Measurements from ENCODE around the gene PSPC1. TPM values are rescaled to one million over a fixed set of nuclear protein-coding genes. Genes with fewer than 3 reads are reported as not detected.

The PSPC1 gene
- total and polyA plus RNA-seq, 2 of the 13 experiments (the other 11 are each of a cell fraction or from before 2014, with no cell fraction given) = 33.5 to 94.0 TPM

DNA sequence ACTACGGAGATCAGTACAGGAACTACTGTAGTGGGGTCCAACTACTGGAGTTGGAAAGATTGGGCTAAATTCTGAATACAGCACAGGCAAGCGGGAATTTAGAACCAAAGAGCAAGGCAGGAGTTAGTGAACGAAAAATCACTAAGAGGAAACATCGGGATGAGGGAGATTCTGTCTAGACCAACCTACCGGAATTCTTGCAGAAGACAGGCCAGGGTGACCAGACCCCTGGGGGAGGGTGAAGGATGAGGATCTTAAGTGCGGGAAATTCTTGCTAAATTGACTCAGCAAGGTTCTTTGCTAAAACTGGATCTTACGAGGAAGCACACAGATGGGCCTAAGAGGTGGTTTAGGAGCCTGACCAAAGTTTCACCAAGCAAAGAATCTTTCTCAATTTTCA, 13.2 kb upstream of the PSPC1 start:
- Histone ChIP-seq H2AFZ (ENCODE audit: low read length) (no peak overlapping the region), H3K4me2 (ENCODE audit: low read depth, low read length) (no peak overlapping the region), H3K9me3 (ENCODE audit: low read length) (no peaks in the 10 kb centered on the region), H3K4me3 (replicated peaks in 1 of 3; ENCODE audit: insufficient read depth in 1 of 3, low read depth in 2 of 3, low read length in 3 of 3) (no peak overlapping the region), H3K36me3 (replicated peaks in 1 of 2; ENCODE audit: control insufficient read depth in 1 of 2, insufficient read depth in 2 of 2, low read length in 2 of 2) (no peaks in the 10 kb centered on the region), H3K4me1 (ENCODE audit: insufficient read depth, low read length) (no peaks in the 10 kb centered on the region), H3K9ac (ENCODE audit: insufficient read depth, low read depth, low read length) (no peak overlapping the region), H3K27me3 (ENCODE audit: control insufficient read depth in 1 of 2, insufficient read depth in 2 of 2, low read length in 2 of 2) (no peaks in the 10 kb centered on the region), H4K20me1 (ENCODE audit: insufficient read depth, low read length) (no peaks in the 10 kb centered on the region), H3K79me2 (ENCODE audit: insufficient read depth, low read length) (no peaks in the 10 kb centered on the region), H3K27ac (ENCODE audit: extremely low read length, insufficient read depth, low read length) (no peak overlapping the region)
- 92% methylated on average over 7 of the region's 7 CpGs for WGBS (ENCODE audit: low lambda C conversion rate)
- intact Hi-C loops (cut with micrococcal nuclease; ENCODE audit: unreplicated experiment) = no loop called here
- ChIA-PET CTCF (ENCODE audit: low intra/inter-chr PET ratio, low total read pairs) (no interaction called here), POLR2A (no interaction called here)
- in situ Hi-C loops (cut with HindIII; ENCODE audit: extremely low pct_ligation_motif_present, low pct_unique_long_range_greater_than_20kb) = no loop called here
- no peak for ATAC-seq
- DNase-seq (ENCODE audit: low spot score) = no peak
- no peak for FAIRE-seq
- no TSS peak for BruUV-seq (replicated peaks)
- TF ChIP-seq ZNF773 (CRISPR knock-in tag; IDR thresholded peaks at IDR 0.05; ENCODE audit: borderline replicate concordance) (no peak), RFXANK (CRISPR knock-in tag; IDR thresholded peaks at IDR 0.05) (no peak), ZNF589 (CRISPR knock-in tag; conservative IDR thresholded peaks at IDR 0.05) (no peak), DPF2 (CRISPR knock-in tag; IDR thresholded peaks at IDR 0.05; ENCODE audit: borderline replicate concordance, low read depth) (no peak), ZNF550 (CRISPR knock-in tag; IDR thresholded peaks at IDR 0.05; ENCODE audit: borderline replicate concordance) (no peak), RCOR2 (CRISPR knock-in tag; IDR thresholded peaks at IDR 0.05) (no peak), ZSCAN20 (CRISPR knock-in tag; IDR thresholded peaks at IDR 0.05; ENCODE audit: borderline replicate concordance) (no peak), ZSCAN21 (CRISPR knock-in tag; IDR thresholded peaks at IDR 0.05; ENCODE audit: borderline replicate concordance) (no peak), SOX13 (IDR thresholded peaks at IDR 0.05) (no peak), SOX13 (CRISPR knock-in tag; conservative IDR thresholded peaks at IDR 0.05 in 1 of 2, IDR thresholded peaks at IDR 0.05 in 1 of 2) (no peak), NFATC3 (CRISPR knock-in tag; IDR thresholded peaks at IDR 0.05) (no peak), ZFP36L1 (CRISPR knock-in tag; IDR thresholded peaks at IDR 0.05) (no peak)
- TF ChIP-seq, protein P1, sequence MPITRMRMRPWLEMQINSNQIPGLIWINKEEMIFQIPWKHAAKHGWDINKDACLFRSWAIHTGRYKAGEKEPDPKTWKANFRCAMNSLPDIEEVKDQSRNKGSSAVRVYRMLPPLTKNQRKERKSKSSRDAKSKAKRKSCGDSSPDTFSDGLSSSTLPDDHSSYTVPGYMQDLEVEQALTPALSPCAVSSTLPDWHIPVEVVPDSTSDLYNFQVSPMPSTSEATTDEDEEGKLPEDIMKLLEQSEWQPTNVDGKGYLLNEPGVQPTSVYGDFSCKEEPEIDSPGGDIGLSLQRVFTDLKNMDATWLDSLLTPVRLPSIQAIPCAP (CRISPR knock-in tag; IDR thresholded peaks at IDR 0.05; ENCODE audit: low read depth) = no peak
- TF ChIP-seq, protein P2, sequence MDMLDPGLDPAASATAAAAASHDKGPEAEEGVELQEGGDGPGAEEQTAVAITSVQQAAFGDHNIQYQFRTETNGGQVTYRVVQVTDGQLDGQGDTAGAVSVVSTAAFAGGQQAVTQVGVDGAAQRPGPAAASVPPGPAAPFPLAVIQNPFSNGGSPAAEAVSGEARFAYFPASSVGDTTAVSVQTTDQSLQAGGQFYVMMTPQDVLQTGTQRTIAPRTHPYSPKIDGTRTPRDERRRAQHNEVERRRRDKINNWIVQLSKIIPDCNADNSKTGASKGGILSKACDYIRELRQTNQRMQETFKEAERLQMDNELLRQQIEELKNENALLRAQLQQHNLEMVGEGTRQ (IDR thresholded peaks at IDR 0.05; ENCODE audit: low read depth, low read length) = no peak
- TF ChIP-seq, protein P2 (CRISPR knock-in tag; IDR thresholded peaks at IDR 0.05; ENCODE audit: borderline replicate concordance) = no peak
- TF ChIP-seq, protein P3, sequence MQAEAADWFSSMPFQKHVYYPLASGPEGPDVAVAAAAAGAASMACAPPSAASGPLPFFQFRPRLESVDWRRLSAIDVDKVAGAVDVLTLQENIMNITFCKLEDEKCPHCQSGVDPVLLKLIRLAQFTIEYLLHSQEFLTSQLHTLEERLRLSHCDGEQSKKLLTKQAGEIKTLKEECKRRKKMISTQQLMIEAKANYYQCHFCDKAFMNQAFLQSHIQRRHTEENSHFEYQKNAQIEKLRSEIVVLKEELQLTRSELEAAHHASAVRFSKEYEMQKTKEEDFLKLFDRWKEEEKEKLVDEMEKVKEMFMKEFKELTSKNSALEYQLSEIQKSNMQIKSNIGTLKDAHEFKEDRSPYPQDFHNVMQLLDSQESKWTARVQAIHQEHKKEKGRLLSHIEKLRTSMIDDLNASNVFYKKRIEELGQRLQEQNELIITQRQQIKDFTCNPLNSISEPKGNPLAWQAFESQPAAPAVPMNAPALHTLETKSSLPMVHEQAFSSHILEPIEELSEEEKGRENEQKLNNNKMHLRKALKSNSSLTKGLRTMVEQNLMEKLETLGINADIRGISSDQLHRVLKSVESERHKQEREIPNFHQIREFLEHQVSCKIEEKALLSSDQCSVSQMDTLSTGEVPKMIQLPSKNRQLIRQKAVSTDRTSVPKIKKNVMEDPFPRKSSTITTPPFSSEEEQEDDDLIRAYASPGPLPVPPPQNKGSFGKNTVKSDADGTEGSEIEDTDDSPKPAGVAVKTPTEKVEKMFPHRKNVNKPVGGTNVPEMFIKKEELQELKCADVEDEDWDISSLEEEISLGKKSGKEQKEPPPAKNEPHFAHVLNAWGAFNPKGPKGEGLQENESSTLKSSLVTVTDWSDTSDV (CRISPR knock-in tag; IDR thresholded peaks at IDR 0.05) = no peak
- TF ChIP-seq, protein P4, sequence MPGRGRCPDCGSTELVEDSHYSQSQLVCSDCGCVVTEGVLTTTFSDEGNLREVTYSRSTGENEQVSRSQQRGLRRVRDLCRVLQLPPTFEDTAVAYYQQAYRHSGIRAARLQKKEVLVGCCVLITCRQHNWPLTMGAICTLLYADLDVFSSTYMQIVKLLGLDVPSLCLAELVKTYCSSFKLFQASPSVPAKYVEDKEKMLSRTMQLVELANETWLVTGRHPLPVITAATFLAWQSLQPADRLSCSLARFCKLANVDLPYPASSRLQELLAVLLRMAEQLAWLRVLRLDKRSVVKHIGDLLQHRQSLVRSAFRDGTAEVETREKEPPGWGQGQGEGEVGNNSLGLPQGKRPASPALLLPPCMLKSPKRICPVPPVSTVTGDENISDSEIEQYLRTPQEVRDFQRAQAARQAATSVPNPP (CRISPR knock-in tag; IDR thresholded peaks at IDR 0.05) = no peak
- TF ChIP-seq, protein P5, sequence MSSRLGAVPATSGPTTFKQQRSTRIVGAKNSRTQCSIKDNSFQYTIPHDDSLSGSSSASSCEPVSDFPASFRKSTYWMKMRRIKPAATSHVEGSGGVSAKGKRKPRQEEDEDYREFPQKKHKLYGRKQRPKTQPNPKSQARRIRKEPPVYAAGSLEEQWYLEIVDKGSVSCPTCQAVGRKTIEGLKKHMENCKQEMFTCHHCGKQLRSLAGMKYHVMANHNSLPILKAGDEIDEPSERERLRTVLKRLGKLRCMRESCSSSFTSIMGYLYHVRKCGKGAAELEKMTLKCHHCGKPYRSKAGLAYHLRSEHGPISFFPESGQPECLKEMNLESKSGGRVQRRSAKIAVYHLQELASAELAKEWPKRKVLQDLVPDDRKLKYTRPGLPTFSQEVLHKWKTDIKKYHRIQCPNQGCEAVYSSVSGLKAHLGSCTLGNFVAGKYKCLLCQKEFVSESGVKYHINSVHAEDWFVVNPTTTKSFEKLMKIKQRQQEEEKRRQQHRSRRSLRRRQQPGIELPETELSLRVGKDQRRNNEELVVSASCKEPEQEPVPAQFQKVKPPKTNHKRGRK (CRISPR knock-in tag; IDR thresholded peaks at IDR 0.05) = no peak
